ENCODE results near the gene RIOK2.
"Not testable (repeated sequence)": the region's sequence is repeated elsewhere in the genome, so short reads cannot be mapped to it uniquely, and the experiment has no call there.

The RIOK2 gene

DNA sequence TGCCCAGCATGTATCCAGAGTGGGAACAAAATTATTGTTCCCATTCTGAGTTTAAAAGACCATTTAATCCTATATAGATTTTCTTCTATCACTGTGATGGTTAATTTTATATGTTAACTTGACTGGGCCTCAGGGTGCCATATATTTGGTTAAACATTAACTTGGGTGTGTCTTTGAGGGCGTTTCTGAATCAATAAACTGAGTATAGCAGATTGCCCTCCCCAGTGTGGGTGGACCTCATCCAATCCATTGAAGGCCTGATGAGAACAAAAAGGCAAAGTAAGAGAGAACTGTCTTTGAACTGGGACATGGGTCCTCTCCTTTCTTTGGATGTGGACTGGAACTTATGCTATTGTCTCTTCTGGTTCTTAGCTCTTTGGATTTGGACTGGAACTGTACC, 17.3 kb downstream of the RIOK2 start:
- no peak for DNase-seq

DNA sequence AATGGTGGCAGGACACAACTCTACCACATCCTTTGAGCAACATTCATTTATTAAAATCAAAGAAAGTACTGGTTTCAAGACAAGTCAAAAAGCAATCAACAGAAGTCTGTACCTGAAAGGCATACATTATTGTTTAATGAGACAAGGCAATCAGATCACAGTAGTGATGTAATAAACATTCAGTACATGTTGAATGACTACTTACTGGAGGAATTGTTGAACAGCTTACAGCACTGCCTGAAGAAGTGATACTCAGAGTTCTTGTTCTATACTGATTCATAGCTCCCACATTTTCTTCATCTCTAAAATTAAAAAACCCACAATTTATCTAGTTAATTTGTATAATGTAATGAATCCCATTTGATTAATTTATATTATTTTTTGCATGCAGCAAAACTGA, 18.2 kb downstream of the RIOK2 start:
- no peak for DNase-seq

DNA sequence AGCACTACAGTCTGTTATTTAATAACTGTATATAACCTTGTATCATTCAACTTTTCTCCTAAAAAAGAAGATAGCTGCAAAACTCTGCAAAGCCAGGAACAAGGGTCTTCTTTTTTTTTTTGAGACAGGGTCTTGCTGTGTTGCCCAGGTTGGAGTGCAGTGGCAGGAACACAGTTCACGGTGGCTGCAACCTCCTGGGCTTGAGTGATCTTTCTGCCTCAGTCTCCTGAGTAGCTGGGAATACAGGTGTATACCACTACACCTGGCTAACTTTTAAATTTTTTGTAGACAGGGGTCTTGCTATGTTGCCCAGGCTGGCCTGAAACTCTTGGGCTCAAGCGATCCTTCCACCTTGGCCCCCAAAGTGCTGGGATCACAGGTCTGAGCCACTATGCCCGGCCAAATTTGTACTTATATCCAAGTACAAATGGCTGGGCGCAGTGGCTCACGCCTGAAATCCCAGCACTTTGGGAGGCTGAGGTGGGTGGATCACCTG, 19.2 kb downstream of the RIOK2 start:
- DNase-seq: no peak

DNA sequence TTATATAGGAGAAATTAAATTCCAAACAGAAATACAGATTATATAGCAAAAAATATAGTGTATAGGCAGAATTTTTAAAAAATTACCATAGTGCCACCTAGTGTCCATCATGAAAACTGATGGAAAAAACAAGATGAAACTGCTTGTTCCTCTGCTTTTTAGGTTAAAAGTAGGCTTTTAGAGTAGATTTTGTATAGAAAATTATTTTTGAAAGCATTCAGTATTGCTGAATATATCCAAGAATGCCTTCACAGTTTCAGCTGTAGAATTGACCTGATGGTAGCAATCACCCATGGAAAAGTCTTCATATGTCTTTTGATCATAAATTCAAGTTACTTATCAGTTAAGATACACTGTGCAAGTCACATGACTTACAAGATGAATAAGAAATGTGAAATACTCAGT, 19.7 kb downstream of the RIOK2 start:
- peak; percentile 19 for DNase-seq

DNA sequence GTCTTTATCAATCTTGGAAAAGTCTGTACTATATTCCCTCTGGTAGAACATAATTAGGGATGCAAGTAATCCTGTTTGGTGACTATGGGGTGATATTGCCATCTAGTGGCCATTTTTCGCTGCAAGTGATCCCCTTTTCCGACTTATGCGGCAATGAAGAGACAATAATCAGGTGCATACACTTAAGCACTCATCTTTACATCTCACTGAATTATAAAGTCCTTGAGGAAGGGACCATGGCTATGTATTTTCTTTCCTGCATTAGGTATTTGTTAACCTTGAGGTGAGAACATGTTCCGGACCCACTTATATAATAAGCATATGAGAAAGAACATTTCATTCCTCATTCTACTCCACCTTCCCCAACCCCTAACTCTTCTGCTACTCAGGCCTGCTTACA, 21.0 kb downstream of the RIOK2 start:
- DNase-seq: peak; percentile 41

DNA sequence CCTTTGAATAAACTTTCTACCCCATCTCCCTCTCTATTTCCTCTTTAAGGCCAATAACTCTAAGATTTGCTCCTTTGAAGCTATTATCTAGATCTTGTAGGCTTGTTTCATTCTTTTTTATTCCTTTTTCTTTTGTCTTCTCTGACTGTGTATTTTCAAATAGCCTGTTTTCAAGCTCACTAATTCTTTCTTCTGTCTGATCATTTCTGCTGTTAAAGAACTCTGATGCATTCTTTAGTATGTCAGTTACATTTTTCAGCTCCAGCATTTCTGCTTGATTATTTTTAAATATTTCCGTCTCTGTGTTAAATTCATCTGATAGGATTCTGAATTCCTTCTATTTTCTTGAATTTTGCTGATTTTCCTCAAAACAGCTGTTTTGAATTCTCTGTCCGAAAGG, 25.4 kb downstream of the RIOK2 start:
- no peak for DNase-seq

DNA sequence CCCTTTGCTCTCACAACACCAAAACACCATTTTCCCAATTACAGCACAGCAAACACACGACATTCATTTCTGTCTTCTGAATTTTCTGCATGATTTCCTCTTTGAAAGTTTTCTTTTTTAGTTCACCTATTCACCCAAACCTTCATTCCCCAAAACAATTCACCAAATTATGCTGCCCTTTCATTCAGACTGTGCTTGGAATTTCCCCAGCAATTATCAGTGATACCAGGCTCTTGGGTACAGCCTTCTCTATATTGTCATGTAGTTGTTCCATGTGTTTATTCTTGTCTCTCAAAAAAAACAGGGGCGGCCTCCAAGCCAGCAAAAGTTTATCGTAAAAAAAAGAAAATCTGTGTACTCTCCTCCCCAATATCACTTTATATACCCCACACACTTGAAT, 31.7 kb downstream of the RIOK2 start:
- DNase-seq: no peak

DNA sequence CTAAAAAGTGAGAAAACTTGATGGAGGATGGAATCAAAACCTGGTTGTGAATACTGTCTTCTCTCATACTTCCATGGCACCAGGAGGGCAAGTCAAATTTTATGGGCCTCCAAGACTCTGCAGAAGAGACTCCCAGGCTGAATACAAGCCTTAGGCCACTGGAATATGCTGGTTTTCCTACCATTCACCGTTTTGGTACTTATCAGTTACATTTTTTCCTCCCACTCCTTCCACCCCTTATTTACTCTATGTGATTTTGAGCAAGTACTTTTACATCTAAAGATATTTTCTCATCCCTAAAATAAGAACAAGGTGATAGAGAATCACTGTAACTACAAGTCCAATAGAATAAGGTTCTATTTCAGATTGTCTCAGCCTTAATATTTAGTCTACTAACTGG, 32.6 kb downstream of the RIOK2 start:
- no peak for DNase-seq

DNA sequence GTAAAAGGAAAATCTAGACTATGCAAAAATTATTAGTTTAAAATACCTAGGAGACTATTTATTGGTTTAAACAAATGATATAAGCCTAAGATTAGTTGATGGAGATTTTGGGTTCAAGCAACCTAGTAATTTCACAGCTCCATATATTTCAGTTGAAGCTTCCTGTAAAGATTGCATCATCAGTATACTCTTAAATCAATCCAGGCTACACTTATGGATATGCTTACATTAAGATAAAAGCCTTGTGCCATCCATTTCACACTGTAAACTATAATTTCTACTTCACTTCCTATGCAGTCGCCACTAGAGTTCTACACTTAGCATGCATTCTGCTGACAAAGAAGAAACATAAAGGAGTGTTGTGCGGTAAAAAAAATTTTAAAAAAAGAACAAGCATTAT, 33.3 kb downstream of the RIOK2 start:
- no peak for DNase-seq

DNA sequence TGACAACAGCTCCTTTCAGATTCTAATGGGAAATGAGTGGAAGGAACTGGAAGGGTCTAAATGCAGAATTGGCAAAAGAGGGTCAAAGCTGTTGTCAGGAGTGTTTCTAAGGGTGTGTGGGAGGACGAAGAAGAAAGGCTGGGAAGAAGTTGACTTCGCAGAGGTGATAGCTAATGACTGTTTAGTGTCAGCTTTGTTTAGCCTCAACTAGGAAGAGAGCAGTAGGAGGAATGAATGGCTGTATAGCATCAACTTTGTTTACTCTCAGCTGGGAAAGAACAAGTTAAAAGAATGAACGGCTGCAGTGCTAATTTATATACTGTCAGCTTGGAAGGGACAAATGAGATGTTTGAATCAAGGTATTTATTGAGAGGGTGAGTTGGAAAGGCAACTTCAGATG, 34.8 kb downstream of the RIOK2 start:
- no peak for DNase-seq

DNA sequence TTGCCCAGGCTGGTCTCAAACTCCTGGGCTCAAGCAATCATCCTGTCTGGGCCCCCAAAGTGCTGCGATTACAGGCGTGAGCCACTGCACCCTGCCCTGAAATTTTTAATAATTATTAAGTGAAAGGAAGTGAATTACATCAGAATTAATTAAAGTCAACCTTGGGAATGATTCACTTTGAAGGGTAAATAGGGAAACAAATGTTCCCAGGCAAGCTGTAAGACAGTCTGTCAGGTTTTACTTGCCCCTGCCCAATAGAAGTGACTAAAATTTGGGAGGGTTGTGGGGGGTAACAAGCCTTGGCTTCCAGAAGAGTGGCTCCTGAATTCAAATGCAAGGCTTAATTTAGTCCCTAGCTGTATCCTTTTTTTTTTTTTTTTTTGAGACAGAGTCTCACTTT, 39.3 kb downstream of the RIOK2 start:
- DNase-seq: no peak

DNA sequence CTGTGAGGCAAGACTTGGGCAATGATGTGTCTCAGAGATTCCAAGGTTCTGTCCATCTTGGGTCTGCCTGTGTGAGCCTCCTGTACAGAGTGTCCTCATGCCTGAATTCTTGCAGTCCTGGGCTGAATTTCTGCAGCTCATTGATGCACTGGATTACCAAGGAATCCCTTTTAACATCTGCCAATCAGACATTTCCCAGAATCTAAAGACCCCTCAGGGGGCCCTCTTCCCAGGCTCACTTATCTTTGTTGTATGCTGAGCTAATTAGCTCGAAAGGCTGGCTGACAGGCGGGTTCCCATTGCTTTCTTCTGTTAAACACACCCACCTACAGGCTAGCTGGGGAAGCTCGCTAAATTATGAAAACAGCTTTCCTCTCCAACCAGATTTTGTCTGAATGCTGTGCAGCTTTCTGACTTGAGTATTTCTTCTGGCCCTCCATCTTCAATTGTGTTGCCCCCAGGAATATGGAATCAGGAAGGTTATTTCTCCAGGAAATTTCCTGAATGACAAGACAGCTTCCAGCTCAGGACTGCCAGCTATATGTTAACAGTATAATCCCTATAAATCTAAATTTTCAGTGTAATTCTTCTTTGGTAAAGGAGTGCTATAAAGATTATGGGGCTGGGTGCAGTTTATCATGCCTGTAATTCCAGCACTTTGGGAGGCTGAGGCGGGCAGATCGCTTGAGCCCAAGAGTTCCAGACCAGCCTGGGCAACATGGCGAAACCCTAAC, 40.4 kb downstream of the RIOK2 start, which contains the start of gene LIX1:
Gene LIX1 (minus strand): TSS at position 91 of the 734 bp plus-strand sequence. CDS start 35 bp downstream, at position 56.
- peak; percentile 3 for DNase-seq

DNA sequence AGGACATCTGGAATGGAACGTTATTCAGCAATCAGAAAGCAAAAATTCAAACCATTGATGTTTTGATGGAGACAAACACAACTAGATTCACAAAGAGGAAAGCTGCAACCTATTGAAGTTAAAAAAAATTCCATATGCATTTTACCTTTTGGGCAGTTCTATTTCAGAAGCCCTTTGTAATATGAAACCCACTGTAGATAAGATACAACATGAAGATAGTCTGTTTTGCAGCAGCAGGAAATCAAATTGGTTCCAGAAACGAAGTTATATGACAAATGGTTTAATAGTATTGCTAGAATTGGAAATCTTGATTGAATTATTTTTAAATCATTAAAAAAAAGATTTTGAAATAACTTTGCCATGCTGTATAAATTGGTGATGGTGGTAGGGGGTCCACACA, 41.5 kb downstream of the RIOK2 start:
- no peak for DNase-seq

DNA sequence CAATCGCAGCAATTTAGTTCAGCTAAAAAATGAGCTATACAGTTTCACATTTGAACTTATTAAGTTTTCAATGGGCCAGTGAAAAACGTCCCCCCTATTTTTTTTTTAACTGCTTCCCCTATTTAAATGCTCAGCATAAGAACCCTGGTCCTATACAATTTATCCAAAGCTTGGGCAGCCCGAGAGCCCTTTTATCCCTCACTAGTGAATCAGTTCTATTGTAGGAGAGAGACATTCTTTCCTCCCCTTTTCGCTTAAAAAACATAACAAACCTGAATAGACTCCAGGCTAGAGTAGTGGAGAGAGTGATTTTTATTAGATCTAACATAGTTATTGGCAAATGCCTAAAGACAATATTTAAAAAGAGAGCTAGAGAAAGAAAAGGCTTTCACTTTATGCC, 42.0 kb downstream of the RIOK2 start:
- no peak for DNase-seq

DNA sequence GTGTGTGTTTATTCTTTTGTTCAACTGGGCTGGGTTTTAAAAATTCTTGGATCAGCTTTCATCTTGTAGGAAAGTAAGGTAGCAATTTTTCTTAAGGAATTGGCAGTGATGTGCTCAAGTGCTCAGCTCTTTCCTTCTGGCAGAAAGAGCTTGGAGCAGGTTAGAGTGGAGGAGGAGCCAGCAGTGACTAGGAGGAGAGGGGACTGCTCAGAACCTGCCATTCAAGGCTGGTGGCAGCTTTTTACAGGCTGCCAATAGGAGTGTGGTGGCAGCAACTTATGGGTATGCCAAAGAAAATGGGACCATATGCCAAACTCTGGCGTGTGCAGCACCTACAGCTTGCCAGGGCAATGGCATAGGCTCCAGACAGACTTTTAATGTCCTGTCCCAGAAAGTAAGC, 42.8 kb downstream of the RIOK2 start:
- DNase-seq: not testable (repeated sequence)

DNA sequence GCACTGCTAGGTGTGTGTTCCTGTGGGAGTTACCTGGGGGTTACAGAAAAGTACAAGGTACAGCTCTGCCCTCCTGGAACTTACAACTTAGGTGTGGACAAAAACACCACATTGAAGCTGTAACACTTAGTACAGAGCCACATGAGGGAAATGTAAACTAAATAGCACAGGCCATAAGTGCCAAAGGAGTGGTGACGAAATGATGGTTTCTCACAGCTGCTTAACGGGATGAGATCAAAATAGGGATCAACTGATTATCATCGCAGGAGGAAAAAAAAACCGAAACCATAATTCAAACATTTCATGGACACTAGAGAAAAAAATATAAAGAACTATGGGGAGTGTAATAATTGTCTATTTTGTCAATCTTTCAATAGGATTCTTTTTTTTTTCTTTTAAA, 46.6 kb downstream of the RIOK2 start:
- DNase-seq: no peak

DNA sequence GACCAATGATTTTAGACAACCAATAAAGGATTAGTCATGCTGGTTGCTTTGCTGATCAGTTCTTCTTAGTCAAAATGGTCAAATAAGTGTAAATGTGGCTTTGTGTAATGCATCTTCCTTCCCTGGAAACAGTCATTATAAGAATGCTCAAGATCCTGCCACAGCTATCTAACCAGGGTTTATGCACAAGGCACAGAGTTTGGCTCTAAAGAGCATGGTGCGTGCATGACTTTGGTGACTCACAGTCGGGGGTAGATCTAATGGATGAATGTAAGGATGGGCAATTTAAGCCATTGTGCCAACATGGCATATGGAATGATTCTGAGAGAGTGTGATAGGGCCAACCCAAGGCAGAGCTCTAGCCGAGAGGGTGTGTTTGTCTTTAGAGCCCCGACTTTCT, 47.2 kb downstream of the RIOK2 start:
- no peak for DNase-seq

DNA sequence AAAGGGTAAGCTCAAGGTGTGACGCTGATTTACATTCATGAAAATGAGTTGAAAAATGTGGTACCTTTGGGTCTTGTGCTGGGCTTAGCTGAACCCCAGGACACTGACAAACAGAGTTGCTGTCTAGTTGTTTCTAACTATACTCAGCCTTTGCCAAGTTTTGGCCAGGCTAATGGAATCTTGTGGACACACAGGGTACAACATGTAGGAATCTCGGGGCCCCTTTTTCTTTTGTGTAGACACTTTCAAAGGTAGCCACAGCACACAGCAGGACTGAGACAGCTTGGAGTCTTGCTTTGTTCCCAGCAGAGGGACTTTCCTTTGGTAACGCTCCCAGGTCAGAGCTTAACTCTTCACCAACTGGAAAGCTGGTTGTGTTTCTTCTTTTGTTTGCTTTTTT, 48.4 kb downstream of the RIOK2 start:
- DNase-seq: no peak

DNA sequence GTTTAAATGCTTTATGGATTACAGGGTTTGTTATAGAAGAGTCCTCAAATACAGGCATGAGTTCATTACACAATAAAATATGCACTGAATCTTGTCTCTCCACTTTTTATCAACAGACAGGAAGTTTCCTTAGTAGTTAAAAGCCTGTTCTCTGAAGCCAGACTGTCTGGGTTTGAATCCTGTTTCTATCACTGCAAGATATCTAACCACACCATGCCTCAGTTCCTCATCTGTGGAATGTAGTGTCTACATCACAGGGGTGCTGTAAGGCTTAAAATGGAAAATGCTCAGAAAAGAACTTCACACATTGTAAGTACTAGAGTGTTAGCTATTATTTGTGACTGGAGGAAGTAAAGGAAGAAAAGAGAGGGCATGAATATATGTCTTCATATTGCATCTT, 49.9 kb downstream of the RIOK2 start:
- DNase-seq: no peak

DNA sequence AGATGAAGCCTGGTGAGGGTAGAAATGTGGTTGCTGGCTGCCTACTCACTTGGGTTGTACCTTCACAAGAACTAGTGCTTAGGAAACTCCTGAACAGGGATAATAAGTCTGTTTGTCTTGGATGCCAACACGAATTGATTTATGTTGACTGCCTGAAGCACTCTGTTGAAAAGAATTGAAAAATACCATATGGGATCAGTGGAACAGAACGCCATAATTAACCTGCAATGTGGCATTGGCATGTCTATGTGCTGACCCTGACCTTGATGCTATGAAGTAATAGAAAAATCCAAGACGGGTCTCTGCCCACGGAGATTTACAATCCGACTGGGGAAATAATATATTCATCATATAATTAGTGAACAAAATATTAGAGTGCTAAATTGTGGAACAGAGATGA, 51.1 kb downstream of the RIOK2 start:
- no peak for DNase-seq

DNA sequence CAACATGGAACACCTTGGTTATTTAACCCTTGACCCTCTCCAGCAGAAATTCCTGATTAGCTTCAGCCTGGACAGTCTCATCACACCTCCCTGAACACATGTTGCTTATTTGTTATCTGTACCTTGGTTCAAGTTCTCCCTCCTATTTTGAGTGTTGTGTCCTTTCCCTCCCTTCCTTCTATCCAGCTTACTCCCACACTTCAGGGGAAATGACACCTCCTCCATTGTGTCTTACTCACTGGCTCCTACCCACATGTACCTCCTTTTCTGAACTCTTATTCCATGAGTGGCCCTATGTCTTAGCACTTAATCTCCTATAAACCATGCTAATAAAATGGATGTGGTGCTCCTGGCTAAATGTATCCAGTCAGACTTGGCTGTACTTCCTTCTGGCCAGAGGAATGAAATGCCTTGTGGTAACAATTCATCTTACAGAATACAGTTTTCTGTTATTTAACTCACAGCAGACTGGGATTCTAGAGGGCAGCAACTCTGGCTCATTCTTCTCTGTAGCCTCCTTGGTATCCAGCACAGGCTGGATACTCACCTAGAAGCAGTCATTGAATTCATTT, 51.8 kb downstream of the RIOK2 start:
- DNase-seq: no peak

DNA sequence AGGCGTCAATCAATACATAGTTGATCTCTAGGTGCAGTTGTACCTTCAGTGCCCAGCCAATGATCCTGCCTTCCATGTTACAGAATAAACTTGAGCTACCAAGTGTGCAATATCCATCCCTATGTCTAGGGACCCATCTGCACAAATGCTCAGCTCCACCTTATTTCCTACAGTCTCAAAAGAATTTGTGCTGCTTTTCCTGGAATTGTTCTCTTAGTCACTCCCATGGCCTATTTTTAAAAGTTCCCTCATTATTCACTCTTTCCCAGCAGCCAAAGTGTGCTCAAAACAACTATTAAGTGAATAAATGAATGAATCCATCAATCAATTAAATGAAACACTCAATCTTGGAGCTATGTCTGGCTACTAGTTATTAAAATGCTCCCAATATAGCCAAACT, 55.3 kb downstream of the RIOK2 start:
- DNase-seq: no peak

DNA sequence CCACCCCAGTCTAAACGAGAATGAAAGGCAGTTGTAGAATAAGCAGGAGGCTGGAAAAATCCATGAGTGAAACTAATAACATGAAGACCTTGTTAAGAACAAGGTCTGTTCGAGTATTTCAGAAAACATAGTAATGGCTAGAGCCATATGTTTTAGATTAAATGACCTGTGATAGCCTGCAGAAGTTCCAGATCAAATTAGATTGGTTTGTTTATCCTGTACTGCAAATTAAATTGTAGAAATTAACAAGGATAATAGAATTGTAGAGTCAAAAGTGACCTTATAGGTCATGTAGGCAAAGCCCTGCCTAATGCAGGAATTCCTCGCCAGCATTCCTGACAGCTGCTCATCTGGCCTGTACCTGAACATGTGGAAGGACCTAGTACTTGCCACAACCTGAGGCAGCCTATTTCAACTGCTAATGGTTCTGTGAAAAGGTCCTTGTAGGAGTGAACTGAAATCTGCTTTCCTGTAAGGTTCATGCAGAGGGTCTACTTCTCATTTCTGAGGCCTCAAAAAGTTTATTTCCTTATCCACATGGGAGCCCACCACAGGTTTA, 57.8 kb downstream of the RIOK2 start:
- DNase-seq: no peak

DNA sequence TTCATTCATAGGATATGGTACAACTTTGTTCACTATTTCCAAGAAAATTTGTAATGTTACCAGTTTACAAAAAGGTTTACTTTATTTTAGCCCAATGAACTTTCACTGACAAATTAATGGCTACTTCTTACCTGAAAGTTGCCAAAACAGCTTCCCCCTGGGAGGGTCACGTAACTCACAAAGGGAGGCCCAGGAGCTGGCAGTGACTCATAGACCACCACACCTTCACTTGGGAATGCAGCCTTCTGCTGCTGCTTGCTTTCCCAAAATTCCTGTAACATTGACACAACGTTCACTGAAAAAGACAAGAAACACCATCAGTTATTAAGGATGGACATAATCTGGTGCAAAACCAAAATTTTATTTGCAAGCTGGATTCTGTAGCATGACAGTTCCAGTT, 58.7 kb downstream of the RIOK2 start:
- no peak for DNase-seq

Measured in central memory CD4-positive, alpha-beta T cell (primary cell).